ENCODE data around the gene CNIH2. TPM values are rescaled to one million over a fixed set of nuclear protein-coding genes. Genes with fewer than 3 reads are reported as not detected.

Gene CNIH2
- total RNA-seq, 1 donor from 2014 or later, result 46.0 TPM

DNA sequence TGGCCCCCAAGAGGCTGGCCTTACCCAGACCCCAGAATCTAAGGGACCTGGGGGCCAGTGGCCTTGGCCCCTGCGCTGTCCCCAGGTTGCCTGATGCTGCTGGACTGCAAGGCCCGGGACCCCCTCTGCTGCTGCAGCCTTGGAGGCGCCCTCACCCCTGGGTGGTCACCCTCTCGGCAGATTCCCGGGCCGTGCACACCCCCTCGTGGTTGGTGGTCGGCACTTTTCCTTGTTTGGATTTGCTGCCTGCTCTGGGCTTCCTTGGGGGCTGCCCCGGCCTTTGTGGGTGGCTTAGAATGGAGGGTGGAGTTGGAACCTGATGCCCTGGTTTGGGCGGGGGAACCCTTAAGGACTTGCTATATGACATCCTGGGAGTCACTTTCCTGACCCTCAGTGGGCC, 53.0 kb downstream of the CNIH2 start:
- Mint-ChIP-seq H3K9me3 (no peaks in the 10 kb centered on the region), H3K4me1 (peaks cover 25% of the 10 kb centered on the region), H3K4me3 (no peak overlapping the region), H3K27ac (ENCODE audit: unreplicated experiment) (no peak overlapping the region), H3K36me3 (ENCODE audit: low read depth) (no peaks in the 10 kb centered on the region), H3K27me3 (ENCODE audit: low read depth) (no peaks in the 10 kb centered on the region)
- no peak for DNase-seq (ENCODE audit: low read depth, low spot score)
- TF ChIP-seq, protein P1, sequence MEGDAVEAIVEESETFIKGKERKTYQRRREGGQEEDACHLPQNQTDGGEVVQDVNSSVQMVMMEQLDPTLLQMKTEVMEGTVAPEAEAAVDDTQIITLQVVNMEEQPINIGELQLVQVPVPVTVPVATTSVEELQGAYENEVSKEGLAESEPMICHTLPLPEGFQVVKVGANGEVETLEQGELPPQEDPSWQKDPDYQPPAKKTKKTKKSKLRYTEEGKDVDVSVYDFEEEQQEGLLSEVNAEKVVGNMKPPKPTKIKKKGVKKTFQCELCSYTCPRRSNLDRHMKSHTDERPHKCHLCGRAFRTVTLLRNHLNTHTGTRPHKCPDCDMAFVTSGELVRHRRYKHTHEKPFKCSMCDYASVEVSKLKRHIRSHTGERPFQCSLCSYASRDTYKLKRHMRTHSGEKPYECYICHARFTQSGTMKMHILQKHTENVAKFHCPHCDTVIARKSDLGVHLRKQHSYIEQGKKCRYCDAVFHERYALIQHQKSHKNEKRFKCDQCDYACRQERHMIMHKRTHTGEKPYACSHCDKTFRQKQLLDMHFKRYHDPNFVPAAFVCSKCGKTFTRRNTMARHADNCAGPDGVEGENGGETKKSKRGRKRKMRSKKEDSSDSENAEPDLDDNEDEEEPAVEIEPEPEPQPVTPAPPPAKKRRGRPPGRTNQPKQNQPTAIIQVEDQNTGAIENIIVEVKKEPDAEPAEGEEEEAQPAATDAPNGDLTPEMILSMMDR (conservative IDR thresholded peaks at IDR 0.05), result no peak

DNA sequence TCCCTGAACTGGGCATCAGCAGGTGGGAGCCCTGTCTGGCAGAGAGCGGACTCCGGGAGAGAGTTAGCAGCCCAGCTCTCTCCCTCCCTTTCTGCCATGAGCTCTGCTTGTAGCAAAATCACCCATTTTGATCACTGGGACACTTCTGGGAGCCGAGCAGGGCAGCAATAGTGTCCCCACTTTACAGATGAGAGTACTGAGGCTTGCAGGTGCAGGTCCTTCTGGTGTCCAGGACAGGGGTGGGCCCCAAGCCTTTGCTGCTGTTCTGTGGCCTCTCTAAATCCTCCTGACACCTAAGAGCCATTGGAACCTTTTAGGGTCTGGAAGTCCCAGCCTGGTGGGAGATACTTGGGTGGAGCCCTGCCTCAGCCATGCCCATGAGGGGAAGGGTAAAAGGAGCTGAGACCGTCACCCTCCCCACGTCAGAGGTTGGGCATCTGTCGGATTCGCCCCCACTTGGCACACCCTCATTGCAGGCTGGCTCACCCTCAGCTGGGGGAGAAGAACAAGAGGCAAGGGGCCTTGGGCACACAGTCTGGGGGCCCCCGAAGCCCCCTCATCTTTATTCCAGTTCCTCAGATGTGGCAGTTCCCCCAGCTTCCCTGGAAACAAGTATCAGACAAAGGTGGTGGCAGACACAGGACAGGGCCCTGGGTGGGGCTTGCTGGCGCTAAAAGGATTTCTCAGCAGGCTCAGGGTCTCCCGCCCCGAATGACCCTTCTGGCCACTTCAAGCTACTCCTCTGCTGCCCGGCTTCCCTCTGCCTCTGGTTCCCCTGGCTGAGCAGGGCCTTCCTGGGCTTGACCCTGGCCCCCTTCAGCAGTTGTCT, 53.8 kb downstream of the CNIH2 start:
- H3K27ac Mint-ChIP-seq (ENCODE audit: unreplicated experiment), result no peak overlapping the region
- TF ChIP-seq, protein P1 (conservative IDR thresholded peaks at IDR 0.05), result no peak
- H3K27me3 Mint-ChIP-seq (ENCODE audit: low read depth), result no peaks in the 10 kb centered on the region
- peaks cover 30% of the 10 kb centered on the region for H3K4me1 Mint-ChIP-seq
- H3K9me3 Mint-ChIP-seq, result no peaks in the 10 kb centered on the region
- H3K36me3 Mint-ChIP-seq (ENCODE audit: low read depth), result no peaks in the 10 kb centered on the region
- H3K4me3 Mint-ChIP-seq, result no peak overlapping the region
- DNase-seq (ENCODE audit: low read depth, low spot score), result no peak

DNA sequence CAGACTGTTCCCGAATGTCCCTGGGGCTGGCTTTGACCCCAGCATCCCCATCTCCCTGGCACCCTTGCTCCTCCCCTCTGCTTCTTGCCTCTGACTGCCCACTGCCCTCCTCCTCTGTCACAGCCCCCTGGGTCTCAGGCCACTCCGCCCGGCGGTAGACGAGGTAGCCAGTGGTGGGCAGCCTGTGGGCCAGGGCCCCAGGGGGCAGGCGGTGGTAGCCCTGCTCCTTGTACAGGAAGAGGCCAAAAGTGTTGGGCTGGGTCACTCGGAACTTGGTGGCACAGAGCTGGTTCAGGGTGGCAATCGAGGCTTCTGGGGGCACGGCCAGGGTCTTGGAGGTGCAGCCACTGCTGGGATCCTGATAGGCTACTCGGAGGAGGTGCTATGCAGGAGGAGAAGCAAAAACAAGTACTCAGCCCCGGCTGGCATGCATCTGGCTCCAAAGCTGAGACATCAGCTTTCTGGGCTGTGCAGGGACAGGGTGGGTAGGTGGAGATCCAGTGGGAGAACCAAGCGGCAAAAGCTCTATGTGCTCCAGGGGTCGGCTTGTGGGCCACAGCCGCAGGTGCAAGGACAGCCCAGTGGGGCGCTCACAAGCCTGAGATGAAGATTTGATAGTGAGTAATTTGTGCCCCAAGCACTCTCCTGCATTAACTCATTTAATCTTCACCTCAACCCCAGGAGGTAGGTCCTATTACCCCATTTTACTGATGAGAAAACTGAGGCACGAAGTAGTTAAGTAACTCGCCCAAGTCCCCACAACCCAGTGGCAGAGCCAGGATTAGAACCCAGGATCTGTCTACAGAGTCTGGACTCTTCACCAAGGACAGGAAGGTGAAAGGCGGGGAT, 54.6 kb downstream of the CNIH2 start:
- Mint-ChIP-seq H3K36me3 (ENCODE audit: low read depth) (no peaks in the 10 kb centered on the region), H3K27ac (ENCODE audit: unreplicated experiment) (no peak overlapping the region), H3K4me1 (peaks cover 32% of the 10 kb centered on the region), H3K9me3 (no peaks in the 10 kb centered on the region), H3K27me3 (ENCODE audit: low read depth) (no peaks in the 10 kb centered on the region), H3K4me3 (no peak overlapping the region)
- TF ChIP-seq, protein P1 (conservative IDR thresholded peaks at IDR 0.05), result no peak
- no peak for DNase-seq (ENCODE audit: low read depth, low spot score)

DNA sequence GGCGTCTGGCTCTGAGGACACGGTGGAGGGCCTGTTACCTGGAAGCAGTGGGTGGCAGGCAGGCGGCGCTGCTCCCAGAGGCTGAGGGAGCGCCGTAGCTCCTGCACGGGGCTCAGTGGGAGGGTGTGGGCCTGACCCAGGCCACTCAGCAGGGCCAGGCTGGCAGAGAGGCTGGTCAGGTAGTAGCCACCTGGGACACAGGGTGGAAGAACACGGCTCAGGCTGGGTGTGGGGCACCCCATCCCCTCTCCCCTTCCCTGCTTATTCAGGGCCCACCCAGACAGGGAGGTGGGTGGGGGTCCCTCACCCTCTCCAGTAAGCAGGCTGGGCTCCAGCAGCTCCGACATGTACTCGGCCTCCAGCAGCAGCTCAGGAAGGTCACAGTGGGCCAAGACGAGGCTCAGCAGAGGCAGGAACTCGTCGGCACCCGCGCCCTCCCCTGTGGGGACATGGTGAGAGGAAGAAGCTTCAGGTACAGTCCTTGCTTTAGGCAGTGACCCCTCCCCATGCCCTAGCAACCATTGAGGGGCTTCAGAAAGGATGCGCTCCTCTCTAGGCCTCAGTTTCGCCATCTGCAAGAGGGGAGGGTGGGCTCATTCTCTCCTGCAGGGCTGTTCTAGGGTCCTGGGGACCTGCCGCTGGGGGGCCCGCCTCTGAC, 55.4 kb downstream of the CNIH2 start:
- H3K9me3 Mint-ChIP-seq, result no peaks in the 10 kb centered on the region
- H3K4me3 Mint-ChIP-seq, result no peak overlapping the region

More for the DNA sequence above, 55.4 kb downstream of the CNIH2 start:
- Mint-ChIP-seq H3K27me3 (ENCODE audit: low read depth) (no peaks in the 10 kb centered on the region), H3K27ac (ENCODE audit: unreplicated experiment) (no peak overlapping the region), H3K36me3 (ENCODE audit: low read depth) (no peaks in the 10 kb centered on the region), H3K4me1 (peaks cover 27% of the 10 kb centered on the region)
- no peak for DNase-seq (ENCODE audit: low read depth, low spot score)
- TF ChIP-seq, protein P1 (conservative IDR thresholded peaks at IDR 0.05), result no peak

Other genes starting within 250 kb of the CNIH2 start
- 8.7 and 9.7 TPM in 2 replicates for gene GAL3ST3, start 229.0 kb upstream of the CNIH2 start, total RNA-seq
- 261 and 262 TPM in 2 replicates for gene SF3B2, start 225.8 kb upstream of the CNIH2 start, total RNA-seq
- gene PACS1, start 207.9 kb upstream of the CNIH2 start, total RNA-seq, result 47.9 and 54.3 TPM in 2 replicates
- gene KLC2, start 20.5 kb upstream of the CNIH2 start, total RNA-seq, result 64.5 and 70.8 TPM in 2 replicates
- 114 and 116 TPM in 2 replicates for gene RAB1B, start 9.5 kb upstream of the CNIH2 start, total RNA-seq
- gene YIF1A, start 11.0 kb downstream of the CNIH2 start, total RNA-seq, result 59.4 and 60.9 TPM in 2 replicates
- 0.57 and 1.0 TPM in 2 replicates for gene TMEM151A, start 13.7 kb downstream of the CNIH2 start, total RNA-seq
- gene CD248, start 38.9 kb downstream of the CNIH2 start, total RNA-seq, result 4.2 and 4.8 TPM in 2 replicates
- gene RIN1, start 58.3 kb downstream of the CNIH2 start, total RNA-seq, result 3.7 and 4.3 TPM in 2 replicates
- 40.2 and 49.0 TPM in 2 replicates for gene BRMS1, start 66.9 kb downstream of the CNIH2 start, total RNA-seq
- gene B4GAT1, start 69.5 kb downstream of the CNIH2 start, total RNA-seq, result 43.3 and 43.8 TPM in 2 replicates
- 38.7 and 39.5 TPM in 2 replicates for gene SLC29A2, start 93.6 kb downstream of the CNIH2 start, total RNA-seq
- 0.14 and 0.63 TPM in 2 replicates for gene NPAS4, start 142.9 kb downstream of the CNIH2 start, total RNA-seq
- gene MRPL11, start 160.7 kb downstream of the CNIH2 start, total RNA-seq, result 91.4 and 92.7 TPM in 2 replicates
- gene PELI3, start 188.7 kb downstream of the CNIH2 start, total RNA-seq, result 13.3 and 13.6 TPM in 2 replicates
- 66.8 and 68.9 TPM in 2 replicates for gene DPP3, start 202.3 kb downstream of the CNIH2 start, total RNA-seq
- 54.7 and 56.1 TPM in 2 replicates for gene BBS1, start 232.5 kb downstream of the CNIH2 start, total RNA-seq

Data from neural crest cell (in vitro differentiated cells).